Left ventricle myocardium inferior (tissue), 1 donor: ENCODE data around the gene EPX. TPM values are rescaled to one million over a fixed set of nuclear protein-coding genes. Genes with fewer than 3 reads are reported as not detected.
"Not testable (repeated sequence)": the region's sequence is repeated elsewhere in the genome, so short reads cannot be mapped to it uniquely, and the experiment has no call there.

Experiments
- DNase-seq: peaks from one replicate; pipeline ENCODE4 v3.0.0-alpha.2; 2020
- H3K27ac ChIP-seq: fragments of 200-600 bp; replicated peaks from 2 replicates; pipeline ENCODE4 v1.8.0; 2021
- H3K27me3 ChIP-seq: fragments of 200-600 bp; 2 replicates; pipeline ENCODE4 v1.8.0; 2021; ENCODE audit warnings: low read depth
- H3K36me3 ChIP-seq: fragments of 200-600 bp; 2 replicates; pipeline ENCODE4 v1.8.0; 2021
- H3K4me1 ChIP-seq: fragments of 200-600 bp; 2 replicates; pipeline ENCODE4 v1.8.0; 2021
- H3K4me3 ChIP-seq: fragments of 200-600 bp; 2 replicates; pipeline ENCODE4 v1.8.0; 2021; ENCODE audit warnings: mild to moderate bottlenecking, moderate library complexity
- H3K9me3 ChIP-seq: fragments of 200-600 bp; replicated peaks from 2 replicates; pipeline ENCODE4 v1.8.0; 2021
- intact Hi-C: fragments of 100-400 bp; cut with micrococcal nuclease; formaldehyde crosslinking; loops from one replicate; pipeline ENCODE4 v1.11.0; 2022
- long read RNA-seq: library from polyadenylated mRNA; unstranded; transcript quantifications from one replicate; pipeline ENCODE4 v2.0.0, GENCODE V29; 2021
- total RNA-seq: library from RNA; stranded (reverse); fragmentation: NEBNext Ultra II Directional; extraction: Animal tissue kit (Norgen Biotek cat#: 25700); gene quantifications from one replicate; pipeline ENCODE4 v1.2.1, GENCODE V29; 2021
- TF ChIP-seq, protein P1 (sequence below): fragments of 200-600 bp; IDR thresholded peaks from 2 replicates; pipeline ENCODE4 v1.8.0; 2021; ENCODE audit warnings: antibody characterized with exemption, mild to moderate bottlenecking, borderline replicate concordance
- donor health status: DM: no; HTN: yes; CAD: no; lungs with severe emphysema.

Gene EPX
- not detected for total RNA-seq
- long read RNA-seq: 0 reads

DNA sequence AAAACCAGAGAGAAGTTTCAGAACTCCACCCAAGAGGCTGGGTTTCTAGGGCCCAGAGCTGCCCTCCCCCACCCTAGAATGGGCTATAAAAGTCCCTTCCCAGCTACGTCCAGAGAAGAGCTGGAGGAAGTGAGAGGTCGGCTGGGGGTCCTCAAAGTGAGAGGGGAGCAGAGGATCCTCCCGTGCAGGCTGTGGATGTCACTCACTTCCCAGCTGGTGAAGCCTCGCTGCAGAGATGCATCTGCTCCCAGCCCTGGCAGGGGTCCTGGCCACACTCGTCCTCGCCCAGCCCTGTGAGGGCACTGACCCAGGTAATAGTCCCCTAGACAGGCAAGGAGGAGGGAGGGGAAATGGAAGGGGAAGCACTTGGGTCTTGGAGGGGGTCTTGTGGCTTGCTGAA, at the start of gene EPX:
EPX (plus strand) TSS at position 115 of the 400 bp plus-strand sequence; CDS start at position 236, 121 bp downstream.
- intact Hi-C loops: no loop called here
- no peak for DNase-seq
- Histone ChIP-seq H3K9me3 (no peaks in the 10 kb centered on the region), H3K36me3 (no peaks in the 10 kb centered on the region), H3K4me1 (peaks cover 8% of the 10 kb centered on the region), H3K27ac (no peak within 1 kb of the TSS), H3K4me3 (no peak within 1 kb of the TSS), H3K27me3 (peaks cover 90% of the 10 kb centered on the region)
- TF ChIP-seq, protein P1, sequence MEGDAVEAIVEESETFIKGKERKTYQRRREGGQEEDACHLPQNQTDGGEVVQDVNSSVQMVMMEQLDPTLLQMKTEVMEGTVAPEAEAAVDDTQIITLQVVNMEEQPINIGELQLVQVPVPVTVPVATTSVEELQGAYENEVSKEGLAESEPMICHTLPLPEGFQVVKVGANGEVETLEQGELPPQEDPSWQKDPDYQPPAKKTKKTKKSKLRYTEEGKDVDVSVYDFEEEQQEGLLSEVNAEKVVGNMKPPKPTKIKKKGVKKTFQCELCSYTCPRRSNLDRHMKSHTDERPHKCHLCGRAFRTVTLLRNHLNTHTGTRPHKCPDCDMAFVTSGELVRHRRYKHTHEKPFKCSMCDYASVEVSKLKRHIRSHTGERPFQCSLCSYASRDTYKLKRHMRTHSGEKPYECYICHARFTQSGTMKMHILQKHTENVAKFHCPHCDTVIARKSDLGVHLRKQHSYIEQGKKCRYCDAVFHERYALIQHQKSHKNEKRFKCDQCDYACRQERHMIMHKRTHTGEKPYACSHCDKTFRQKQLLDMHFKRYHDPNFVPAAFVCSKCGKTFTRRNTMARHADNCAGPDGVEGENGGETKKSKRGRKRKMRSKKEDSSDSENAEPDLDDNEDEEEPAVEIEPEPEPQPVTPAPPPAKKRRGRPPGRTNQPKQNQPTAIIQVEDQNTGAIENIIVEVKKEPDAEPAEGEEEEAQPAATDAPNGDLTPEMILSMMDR: no peak

- H3K27ac ChIP-seq, H3K4me3 ChIP-seq, intact Hi-C loops, H3K4me1 ChIP-seq, H3K36me3 ChIP-seq, DNase-seq: not testable (repeated sequence)
- H3K9me3 ChIP-seq: peaks cover 42% of the 10 kb centered on the region
- H3K27me3 ChIP-seq: peaks cover 32% of the 10 kb centered on the region
These were observed 49.2 kb upstream of the EPX start for GRCh38 chr17:58143335-58143734.

DNA sequence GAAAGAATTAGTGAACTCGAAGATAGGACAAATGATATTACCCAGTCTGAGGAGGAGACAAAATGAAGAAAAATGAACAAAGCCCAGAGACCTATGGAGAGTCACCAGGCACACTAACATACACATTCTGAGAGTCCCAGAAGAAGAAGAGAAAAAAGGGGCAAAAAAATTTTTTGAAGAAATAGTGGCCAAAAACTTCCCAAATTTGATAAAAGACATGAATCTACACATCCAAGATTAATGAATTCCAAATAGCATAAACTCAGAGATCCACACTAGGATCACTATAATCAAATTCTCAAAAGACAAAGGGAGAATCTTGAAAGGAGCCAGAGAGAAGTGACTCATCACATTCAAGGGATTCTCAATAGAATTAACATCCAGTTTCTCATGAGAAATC, 47.7 kb upstream of the EPX start:
- intact Hi-C loops: no loop called here
- no peak overlapping the region for H3K27ac ChIP-seq
- no peak for DNase-seq
- H3K4me3 ChIP-seq: no peak overlapping the region
- no peaks in the 10 kb centered on the region for H3K36me3 ChIP-seq
- H3K9me3 ChIP-seq: peaks cover 42% of the 10 kb centered on the region
- H3K27me3 ChIP-seq: peaks cover 33% of the 10 kb centered on the region
- no peaks in the 10 kb centered on the region for H3K4me1 ChIP-seq
- TF ChIP-seq, protein P1: no peak

- Histone ChIP-seq H3K27me3 (peaks cover 59% of the 10 kb centered on the region), H3K36me3 (no peaks in the 10 kb centered on the region), H3K4me1 (peaks cover 6% of the 10 kb centered on the region), H3K4me3 (no peak within 1 kb of the TSS), H3K9me3 (peaks cover 42% of the 10 kb centered on the region), H3K27ac (no peak within 1 kb of the TSS)
- DNase-seq: no peak
- TF ChIP-seq, protein P1: no peak
- intact Hi-C loops: no loop called here
These were observed 44.5 kb upstream of the EPX start, which contains the start of gene OR4D1 for GRCh38 chr17:58147930-58148434. OR4D1 (plus strand) TSS chr17:58148384; CDS start chr17:58155154, 6,770 bp downstream.

DNA sequence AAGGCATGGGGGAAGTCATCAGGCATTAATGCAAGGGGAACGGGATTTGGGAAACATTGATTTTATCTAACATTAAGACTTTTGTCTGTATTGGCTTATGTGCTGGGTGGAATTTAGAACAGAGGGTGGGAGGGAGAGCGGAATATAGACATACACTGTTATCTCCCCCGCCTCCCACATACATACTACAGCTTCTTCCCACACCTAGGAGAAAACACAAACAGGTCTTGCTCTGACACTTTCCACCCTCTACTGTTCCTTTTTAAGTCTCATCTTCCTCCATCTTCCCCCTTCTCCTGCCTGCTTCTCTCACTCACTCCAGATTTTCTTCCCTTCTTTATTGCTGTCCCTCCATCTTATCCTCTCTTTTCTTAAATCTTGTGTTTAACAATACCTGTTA, 43.9 kb upstream of the EPX start:
- TF ChIP-seq, protein P1: no peak
- peaks cover 7% of the 10 kb centered on the region for H3K4me1 ChIP-seq
- intact Hi-C loops: no loop called here
- DNase-seq: no peak
- H3K27ac ChIP-seq: no peak overlapping the region
- peaks cover 60% of the 10 kb centered on the region for H3K27me3 ChIP-seq
- H3K4me3 ChIP-seq: no peak overlapping the region
- peaks cover 40% of the 10 kb centered on the region for H3K9me3 ChIP-seq
- H3K36me3 ChIP-seq: no peaks in the 10 kb centered on the region

DNA sequence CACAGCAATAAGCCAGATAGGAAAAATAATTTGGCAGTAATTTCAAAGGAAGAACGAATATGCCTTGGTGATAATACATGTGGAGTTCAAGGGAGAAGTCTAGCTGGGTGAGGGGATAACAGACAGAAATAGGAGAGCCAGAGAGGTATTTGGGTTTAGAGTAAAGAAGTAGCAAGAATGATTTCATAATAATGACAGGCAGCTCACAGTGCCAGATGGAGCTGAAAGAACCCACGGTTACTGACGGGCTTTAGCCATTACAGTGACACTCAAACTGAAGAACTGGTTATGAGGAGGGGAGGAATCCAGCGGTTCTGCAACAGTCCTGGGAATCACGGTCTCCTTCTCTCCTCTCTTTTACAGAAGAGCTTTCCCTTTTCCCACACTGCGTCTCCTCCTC, 42.1 kb upstream of the EPX start:
- intact Hi-C loops: no loop called here
- peaks cover 65% of the 10 kb centered on the region for H3K27me3 ChIP-seq
- TF ChIP-seq, protein P1: no peak
- H3K9me3 ChIP-seq: peaks cover 22% of the 10 kb centered on the region
- DNase-seq: no peak
- H3K27ac ChIP-seq: no peak overlapping the region
- H3K4me1 ChIP-seq: peaks cover 7% of the 10 kb centered on the region
- H3K4me3 ChIP-seq: no peak overlapping the region
- H3K36me3 ChIP-seq: no peaks in the 10 kb centered on the region
